Mesodermal cell (in vitro differentiated cells): ENCODE data around the gene POU2AF2.
"Not testable (repeated sequence)": the region's sequence is repeated elsewhere in the genome, so short reads cannot be mapped to it uniquely, and the experiment has no call there.

Experiments used
- H3K27ac ChIP-seq: 2 replicates; pipeline ENCODE4 v1.7.0; 2013; ENCODE audit warnings: mild to moderate bottlenecking, low read depth, low read length, moderate library complexity; ENCODE audit not compliant: severe bottlenecking
- H3K36me3 ChIP-seq: 2 replicates; pipeline ENCODE4 v1.7.1; 2013; ENCODE audit warnings: mild to moderate bottlenecking, low read length, moderate library complexity; ENCODE audit not compliant: control insufficient read depth, insufficient read depth
- H3K4me1 ChIP-seq: one replicate; pipeline ENCODE4 v1.7.1; 2013; ENCODE audit warnings: mild to moderate bottlenecking, low read length; ENCODE audit not compliant: insufficient read depth, control insufficient read depth, poor library complexity, severe bottlenecking
- H3K4me3 ChIP-seq: 2 replicates; pipeline ENCODE4 v1.7.0; 2013; ENCODE audit warnings: low read length, control low read depth, mild to moderate bottlenecking; ENCODE audit not compliant: insufficient read depth, poor library complexity, severe bottlenecking; ENCODE audit errors: extremely low read depth
- H3K9me3 ChIP-seq: 2 replicates; pipeline ENCODE4 v1.7.1; 2013; ENCODE audit warnings: mild to moderate bottlenecking, low read length, moderate library complexity; ENCODE audit not compliant: control insufficient read depth
- WGBS, 2 experiments: methylation state at CpG; one replicate each; pipeline ENCODE4 v1.1.5; 2013; ENCODE audit warnings: missing lambda C conversion rate in 2 of 2; ENCODE audit not compliant: insufficient coverage in 2 of 2; 5-methylcytosine and 5-hydroxymethylcytosine counted together

Gene POU2AF2

DNA sequence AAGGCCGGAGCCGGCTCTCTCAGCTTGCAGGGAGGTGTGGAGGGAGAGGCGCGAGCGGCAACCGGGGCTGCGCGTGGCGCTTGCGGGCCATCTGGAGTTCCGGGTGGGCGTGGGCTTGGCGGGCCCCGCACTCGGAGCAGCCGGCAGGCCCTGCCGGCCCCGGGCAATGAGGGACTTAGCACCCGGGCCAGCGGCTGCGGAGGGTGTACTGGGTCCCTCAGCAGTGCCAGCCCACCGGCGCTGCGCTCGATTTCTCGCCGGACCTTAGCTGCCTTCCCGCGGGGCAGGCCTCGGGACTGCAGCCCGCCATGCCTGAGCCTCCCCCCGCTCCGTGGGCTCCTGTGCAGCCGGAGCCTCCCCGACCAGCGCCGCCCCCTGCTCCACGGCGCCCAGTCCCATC, 23.6 kb upstream of the POU2AF2 start:
- 93 to 97% methylated on average over 15 to 36 of the region's 39 CpGs for WGBS, 2 experiments

DNA sequence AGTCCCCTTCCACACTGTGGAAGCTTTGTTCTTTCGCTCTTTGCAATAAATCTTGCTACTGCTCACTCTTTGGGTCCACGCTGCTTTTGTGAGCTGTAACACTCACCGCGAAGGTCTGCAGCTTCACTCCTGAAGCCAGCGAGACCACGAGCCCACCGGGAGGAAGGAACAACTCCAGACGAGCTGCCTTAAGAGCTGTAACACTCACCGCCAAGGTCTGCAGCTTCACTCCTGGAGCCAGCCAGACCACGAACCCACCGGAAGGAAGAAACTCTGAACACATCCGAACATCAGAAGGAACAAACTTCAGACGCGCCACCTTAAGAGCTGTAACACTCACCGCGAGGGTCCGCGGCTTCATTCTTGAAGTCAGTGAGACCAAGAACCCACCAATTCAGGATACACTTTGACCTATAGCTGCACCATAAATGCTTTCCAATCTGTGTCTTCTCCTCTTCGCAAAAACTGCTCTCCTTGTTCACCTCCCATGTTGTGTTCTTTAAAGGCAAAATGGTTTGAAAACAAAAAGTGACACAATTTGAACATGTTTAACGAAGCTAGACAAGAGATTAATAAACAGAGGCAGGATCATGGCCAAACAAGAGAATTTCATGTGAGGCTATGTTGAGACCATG, 22.6 kb upstream of the POU2AF2 start:
- H3K27ac ChIP-seq, H3K4me3 ChIP-seq, H3K36me3 ChIP-seq, H3K9me3 ChIP-seq, H3K4me1 ChIP-seq: not testable (repeated sequence)
- WGBS, 2 experiments = 92 to 95% methylated on average over 15 to 16 of the region's 20 CpGs

More for the DNA sequence above, 23.6 kb upstream of the POU2AF2 start:
- not testable (repeated sequence) for H3K27ac ChIP-seq, H3K4me1 ChIP-seq, H3K9me3 ChIP-seq, H3K4me3 ChIP-seq, H3K36me3 ChIP-seq

- H3K4me1 ChIP-seq = no peaks in the 10 kb centered on the region
- no peak overlapping the region for H3K4me3 ChIP-seq
- no peak overlapping the region for H3K27ac ChIP-seq
- WGBS, 2 experiments = no CpG with 5 or more reads among the region's 3 CpGs
- no peaks in the 10 kb centered on the region for H3K36me3 ChIP-seq
- peaks cover 6% of the 10 kb centered on the region for H3K9me3 ChIP-seq
These were observed 19.6 kb upstream of the POU2AF2 start for GRCh38 chr11:111225881-111226280.

GRCh38 chr11:111229604-111230003, 15.9 kb upstream of the POU2AF2 start:
- Histone ChIP-seq H3K36me3 (no peaks in the 10 kb centered on the region), H3K27ac (no peak overlapping the region), H3K4me1 (no peaks in the 10 kb centered on the region), H3K4me3 (no peak overlapping the region), H3K9me3 (peaks cover 6% of the 10 kb centered on the region)
- 83 to 87% methylated on average over 4 to 5 of the region's 6 CpGs for WGBS, 2 experiments

DNA sequence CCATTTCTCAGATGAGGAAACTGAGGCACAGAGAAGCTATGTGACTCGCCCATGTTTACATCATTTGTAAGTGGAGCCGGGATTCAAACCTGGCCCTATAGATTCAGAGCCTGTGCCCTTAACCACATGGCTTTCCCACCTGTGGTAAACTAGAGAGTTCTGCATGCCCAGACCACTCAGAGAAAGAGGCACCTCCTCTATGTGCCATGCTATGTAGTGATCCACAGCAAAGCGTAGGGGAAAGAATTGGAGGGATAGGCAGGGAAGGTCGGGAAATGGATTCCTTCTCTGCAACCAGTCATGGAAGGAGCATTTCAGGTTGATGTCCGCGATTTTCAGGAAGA, 15.4 kb upstream of the POU2AF2 start:
- H3K9me3 ChIP-seq = peaks cover 2% of the 10 kb centered on the region
- H3K36me3 ChIP-seq = no peaks in the 10 kb centered on the region
- no peaks in the 10 kb centered on the region for H3K4me1 ChIP-seq
- no peak overlapping the region for H3K27ac ChIP-seq
- 27 to 57% methylated on average over 4 to 5 of the region's 6 CpGs for WGBS, 2 experiments
- H3K4me3 ChIP-seq = no peak overlapping the region

GRCh38 chr11:111231836-111232235, 13.7 kb upstream of the POU2AF2 start:
- no peaks in the 10 kb centered on the region for H3K4me1 ChIP-seq
- no peaks in the 10 kb centered on the region for H3K36me3 ChIP-seq
- no peak overlapping the region for H3K4me3 ChIP-seq
- no peak overlapping the region for H3K27ac ChIP-seq
- no peaks in the 10 kb centered on the region for H3K9me3 ChIP-seq
- 78 to 83% methylated on average over 2 of the region's 3 CpGs for WGBS, 2 experiments

DNA sequence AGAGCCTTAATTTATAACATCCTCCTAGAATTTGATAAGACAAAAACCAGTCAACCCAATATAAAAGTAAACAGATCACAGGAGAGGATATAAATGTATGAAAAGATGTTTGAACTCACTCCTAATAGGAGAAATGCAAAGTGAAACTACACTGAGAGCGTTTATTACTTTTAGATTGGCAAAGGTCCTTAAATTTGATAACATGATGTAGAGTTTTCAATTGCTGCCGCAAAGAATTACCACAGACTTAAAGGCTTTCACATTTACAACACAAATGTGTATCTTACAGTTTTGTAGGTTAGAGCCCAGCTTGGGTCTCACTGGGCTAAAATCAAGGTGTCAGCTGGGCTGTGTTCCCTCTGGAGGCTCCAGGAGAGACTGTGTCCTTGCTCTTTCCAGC, 9.1 kb upstream of the POU2AF2 start:
- H3K27ac ChIP-seq = no peak overlapping the region
- no peaks in the 10 kb centered on the region for H3K4me1 ChIP-seq
- H3K36me3 ChIP-seq = no peaks in the 10 kb centered on the region
- H3K4me3 ChIP-seq = no peak overlapping the region
- no peaks in the 10 kb centered on the region for H3K9me3 ChIP-seq
- no CpG with 5 or more reads among the region's 2 CpGs for WGBS, 2 experiments

GRCh38 chr11:111237926-111238325, 7.6 kb upstream of the POU2AF2 start:
- Histone ChIP-seq H3K4me3 (no peak overlapping the region), H3K36me3 (no peaks in the 10 kb centered on the region), H3K27ac (no peak overlapping the region), H3K4me1 (no peaks in the 10 kb centered on the region), H3K9me3 (no peaks in the 10 kb centered on the region)
- no CpG with 5 or more reads among the region's 1 CpG for WGBS, 2 experiments

DNA sequence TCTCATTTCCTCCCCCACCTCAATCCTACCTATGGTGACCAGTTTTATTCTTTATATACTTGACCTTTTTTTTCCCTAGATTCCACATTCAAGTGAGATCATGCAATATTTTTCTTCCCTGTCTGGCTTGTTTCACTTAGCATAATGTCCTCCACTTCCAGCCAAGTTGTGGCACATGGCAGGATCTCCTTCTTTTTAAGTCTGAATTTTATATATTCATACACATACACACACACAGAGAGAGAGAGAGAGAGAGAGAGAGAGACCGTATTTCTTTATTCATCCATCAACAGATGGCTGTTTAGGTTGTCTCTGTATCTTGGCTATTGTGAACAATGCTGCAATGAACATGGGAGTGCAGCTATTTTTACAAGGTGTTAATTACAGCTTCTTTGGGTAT, 1.4 kb downstream of the POU2AF2 start:
- Histone ChIP-seq H3K4me3 (no peak overlapping the region), H3K4me1 (no peaks in the 10 kb centered on the region), H3K9me3 (no peaks in the 10 kb centered on the region), H3K27ac (no peak overlapping the region), H3K36me3 (no peaks in the 10 kb centered on the region)
- WGBS, 2 experiments = no CpG with 5 or more reads among the region's 1 CpG

DNA sequence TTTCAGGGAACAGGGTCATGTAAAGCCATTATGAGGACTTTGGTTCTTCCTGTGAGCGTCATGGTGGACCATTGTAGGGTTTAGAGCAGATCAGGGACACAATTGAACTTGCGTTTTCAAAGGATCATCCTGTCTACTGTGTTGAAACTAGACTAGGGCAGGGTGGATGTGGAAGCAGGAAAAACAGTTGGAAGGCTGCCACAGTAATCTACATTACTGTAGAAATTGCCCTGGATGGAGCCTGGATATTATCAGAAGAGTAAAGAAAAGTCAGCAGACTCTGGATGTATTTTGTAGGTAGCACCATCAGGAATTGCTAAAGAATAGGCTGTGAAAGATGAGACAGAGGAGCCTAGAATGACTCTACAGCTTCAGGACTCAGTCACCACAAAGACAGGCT, 5.4 kb downstream of the POU2AF2 start:
- H3K4me1 ChIP-seq = no peaks in the 10 kb centered on the region
- H3K4me3 ChIP-seq = no peak overlapping the region
- H3K9me3 ChIP-seq = no peaks in the 10 kb centered on the region
- no peaks in the 10 kb centered on the region for H3K36me3 ChIP-seq
- WGBS, 2 experiments = 83 to 89% methylated on average over 2 of the region's 2 CpGs
- H3K27ac ChIP-seq = no peak overlapping the region

GRCh38 chr11:111253131-111253530, 7.6 kb downstream of the POU2AF2 start:
- 88 to 100% methylated on average over 1 of the region's 1 CpG for WGBS, 2 experiments
- Histone ChIP-seq H3K27ac (no peak overlapping the region), H3K36me3 (no peaks in the 10 kb centered on the region), H3K4me3 (no peak overlapping the region), H3K4me1 (no peaks in the 10 kb centered on the region), H3K9me3 (no peaks in the 10 kb centered on the region)
